ENCODE results near the gene PTCD3.

Gene PTCD3

DNA sequence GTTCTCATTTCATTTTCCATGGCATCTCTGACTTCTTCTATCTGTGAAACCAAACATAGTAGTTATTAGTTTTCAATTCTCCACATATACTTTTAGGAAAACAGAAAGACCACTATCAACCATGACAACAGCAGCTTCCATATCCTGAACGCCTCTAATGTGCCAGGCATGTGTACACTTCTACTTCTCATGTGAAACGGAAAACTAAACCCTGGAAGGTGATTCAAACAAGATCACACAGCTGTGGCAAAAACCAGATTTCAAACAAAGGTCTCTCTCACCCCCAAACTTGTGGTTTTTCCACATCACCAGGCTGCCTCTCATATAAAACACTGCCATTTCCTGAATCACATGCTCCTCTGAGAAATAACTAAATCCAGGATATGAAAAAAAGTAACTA lies 41.8 kb downstream of the PTCD3 start:
- DNase-seq: no peak

DNA sequence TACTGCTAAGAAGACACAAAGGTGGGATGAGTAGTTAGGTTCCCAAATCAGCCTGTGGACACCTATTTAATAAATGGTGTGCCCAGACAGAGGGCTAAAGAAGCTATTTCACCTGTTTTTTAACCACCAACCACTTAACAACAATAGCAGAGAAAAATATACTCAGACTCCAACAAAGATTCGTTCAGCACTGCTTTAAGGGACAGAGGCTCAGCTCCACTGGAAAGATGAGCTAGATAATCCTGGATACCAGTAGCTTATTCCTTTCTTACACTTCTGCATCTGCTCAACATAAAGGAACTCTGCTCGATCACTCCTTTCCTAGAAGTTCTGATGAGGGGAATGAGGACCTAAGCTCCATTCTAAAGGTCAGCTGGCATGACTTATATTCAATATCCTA lies 44.5 kb downstream of the PTCD3 start:
- no peak for DNase-seq

DNA sequence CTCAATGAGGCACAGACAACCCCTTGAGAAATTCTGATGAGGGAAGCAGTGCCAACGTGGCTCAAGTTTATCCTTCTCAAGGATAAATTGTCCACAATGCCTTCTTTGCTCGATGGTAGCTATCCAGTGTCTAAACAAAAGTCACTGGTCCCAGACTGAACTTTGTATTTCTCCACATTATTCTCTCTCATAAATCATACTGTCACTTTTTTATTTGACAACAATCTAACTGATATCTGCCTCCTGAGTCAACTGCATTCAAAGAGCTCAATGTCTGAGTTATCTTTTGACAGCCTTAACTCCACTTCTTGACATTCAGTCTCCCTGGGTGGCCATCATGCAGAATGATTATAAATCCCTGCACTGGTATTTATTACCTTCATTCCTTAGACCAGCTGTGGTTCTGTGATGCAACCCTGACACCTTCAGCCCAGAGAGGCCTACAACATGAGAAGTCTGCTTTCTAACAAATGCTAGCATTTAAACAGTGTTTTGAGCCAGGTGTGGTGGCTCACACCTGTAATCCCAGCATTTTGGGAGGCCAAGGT lies 51.0 kb downstream of the PTCD3 start:
- DNase-seq: no peak

DNA sequence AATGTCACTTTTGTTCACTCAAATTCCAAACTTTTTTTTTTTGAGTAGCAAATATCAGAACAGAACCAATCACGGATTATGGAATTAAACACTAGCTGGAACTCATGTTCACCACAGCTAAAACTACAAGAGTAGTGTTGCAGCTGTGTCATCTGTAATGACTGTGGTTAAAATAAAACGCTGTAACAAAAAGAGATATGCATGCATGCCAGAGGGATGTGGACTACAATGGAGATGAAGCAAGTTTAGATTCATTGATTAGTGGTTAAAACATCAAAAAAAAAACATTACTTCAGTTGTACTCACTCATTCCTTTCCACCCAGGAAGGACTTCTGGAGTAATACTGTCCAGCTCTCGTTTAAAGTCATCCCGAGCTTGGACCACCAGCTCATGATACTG lies 52.3 kb downstream of the PTCD3 start:
- DNase-seq: no peak

DNA sequence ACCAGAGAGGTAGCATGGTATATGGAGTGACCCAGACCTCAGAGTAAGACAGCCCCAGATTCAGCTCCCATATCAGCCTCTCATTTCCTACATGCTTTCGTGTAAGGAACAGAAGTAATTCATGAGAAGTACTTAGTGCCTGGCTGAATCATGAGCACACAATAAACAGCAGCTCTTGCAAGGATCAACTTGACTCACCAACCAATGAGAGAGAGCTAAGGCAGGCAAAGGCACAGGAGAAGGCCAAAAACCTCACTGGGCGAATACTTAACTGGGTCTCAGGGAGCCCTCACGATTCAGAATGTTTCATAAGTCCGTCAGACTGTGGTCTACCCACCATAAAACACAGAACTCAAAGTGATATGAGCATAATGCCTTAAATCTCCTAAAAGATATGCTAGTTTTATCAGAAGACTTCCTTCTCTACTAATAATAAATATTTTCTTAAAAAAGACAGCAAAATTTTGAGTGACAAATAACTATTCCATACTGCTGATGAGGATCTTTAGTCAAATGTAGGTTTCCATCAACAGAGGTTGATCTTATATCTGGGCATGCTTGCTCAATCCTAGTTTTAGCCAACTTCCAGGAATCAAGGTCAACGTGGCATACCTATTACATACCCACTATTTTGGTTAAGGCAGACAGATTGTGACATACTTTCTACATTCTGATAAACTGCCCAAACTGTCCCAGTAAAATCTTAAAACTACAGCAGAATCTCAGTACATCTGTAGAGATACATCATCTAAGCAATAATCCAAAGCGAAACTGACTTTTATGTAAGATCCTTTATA lies 54.3 kb downstream of the PTCD3 start:
- no peak for DNase-seq

DNA sequence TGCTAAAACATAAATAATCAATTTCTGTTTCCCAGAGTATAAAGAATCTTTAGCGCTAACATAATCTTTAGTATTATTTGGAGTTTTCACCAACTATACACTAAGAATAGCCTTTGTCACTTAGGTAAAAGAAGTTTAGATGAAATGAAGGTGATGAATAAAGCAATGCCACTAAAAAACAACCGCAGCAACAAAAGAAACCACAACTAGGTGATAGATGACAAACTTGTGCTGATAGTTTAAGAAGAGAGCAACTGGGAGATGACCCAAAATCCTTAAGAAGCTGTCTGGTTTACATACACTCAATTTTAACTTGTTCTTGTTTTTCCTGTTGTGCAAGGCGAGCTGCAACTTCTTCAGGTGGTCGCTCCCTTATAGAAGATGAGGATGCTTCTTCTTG lies 64.4 kb downstream of the PTCD3 start:
- DNase-seq: no peak

DNA sequence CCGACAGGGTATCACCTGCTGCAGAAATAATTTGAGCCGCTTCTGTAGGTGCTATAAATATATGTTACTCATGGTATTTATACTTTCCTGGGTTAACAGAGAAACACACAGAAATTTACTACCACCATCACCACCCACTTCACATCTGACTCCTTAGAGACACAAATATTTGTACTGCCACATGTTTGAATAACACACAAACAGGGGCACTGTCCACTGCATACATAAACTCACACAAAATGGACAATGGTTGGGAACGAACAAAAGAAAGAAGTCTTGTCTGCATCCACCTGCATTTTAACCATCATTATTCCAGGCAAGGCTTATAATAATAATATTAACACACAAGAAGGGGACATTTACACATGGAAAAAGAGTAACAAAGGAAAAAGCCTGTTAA lies 65.3 kb downstream of the PTCD3 start:
- DNase-seq: no peak

DNA sequence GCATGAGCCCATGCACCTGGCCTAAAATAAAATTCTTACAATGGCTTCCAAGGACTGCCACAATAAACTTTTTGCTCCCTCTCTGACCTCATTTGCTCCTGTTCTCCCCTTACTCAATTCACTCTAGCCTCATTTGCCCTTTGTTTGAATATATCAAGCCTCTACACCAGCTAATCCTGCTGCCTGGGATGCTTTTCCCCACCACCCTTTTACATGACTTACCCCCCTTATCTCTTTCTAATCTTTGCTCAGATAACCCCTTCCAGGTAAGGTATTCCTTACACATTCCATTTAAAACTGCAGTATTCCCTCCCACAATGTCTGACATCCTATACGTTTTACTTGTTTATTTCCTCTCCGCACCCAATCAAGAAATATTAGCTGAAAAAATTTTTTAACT lies 66.6 kb downstream of the PTCD3 start:
- DNase-seq: no peak

DNA sequence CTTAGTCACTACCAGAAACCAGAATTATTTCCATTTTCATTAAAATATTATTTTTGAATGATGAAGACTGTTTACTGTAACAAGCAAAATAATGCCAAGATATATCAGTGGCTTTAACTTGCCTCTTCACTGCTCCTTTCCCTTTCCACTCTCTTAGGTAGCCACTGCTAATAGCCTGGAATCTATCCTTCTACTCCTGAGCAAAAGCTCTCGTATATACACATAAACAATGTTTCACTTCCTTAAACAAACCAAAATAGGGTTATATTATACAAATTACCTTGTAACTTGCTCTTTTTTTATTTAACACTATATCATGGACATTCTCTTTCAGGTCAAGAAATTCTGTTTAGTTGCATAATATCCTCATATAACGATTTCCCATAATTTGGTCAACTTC lies 68.4 kb downstream of the PTCD3 start:
- no peak for DNase-seq

DNA sequence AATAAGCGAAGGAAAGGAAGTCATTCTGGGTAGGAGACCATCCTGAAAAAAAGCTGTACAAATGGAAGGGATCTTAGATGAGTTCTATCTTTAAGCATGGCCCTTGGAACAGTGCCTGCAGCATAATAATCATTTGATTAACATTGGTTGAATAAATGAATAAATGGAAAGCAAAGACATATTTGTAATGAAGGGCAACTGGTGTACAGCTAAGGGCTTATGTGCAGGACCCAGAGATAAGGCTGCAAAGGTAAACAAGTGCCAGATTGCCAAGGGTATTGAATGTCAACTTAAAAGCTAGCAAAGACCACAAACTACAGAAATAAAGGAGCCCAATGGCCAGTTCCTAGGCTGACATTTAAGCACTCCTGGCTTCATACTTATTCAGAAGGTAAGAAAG lies 69.8 kb downstream of the PTCD3 start:
- DNase-seq: no peak

DNA sequence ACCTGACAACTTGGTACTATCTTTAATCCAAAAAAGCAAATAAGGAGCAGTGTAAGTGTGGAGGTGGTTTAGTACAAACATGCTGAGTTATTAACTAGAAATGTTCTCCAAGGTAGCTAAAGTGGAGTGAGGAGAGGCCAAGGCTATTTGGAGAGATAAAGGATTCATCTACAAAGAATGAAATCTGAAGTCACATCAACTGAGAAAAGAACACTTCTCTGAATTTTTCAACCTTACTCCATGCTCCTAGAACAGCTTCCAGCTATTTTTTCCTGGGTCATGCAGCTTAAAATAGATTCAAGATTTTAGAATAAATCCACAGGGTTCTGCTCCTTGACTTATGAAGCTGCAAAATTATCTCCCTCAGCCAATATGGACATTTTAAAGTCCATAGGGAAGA lies 70.6 kb downstream of the PTCD3 start:
- no peak for DNase-seq

DNA sequence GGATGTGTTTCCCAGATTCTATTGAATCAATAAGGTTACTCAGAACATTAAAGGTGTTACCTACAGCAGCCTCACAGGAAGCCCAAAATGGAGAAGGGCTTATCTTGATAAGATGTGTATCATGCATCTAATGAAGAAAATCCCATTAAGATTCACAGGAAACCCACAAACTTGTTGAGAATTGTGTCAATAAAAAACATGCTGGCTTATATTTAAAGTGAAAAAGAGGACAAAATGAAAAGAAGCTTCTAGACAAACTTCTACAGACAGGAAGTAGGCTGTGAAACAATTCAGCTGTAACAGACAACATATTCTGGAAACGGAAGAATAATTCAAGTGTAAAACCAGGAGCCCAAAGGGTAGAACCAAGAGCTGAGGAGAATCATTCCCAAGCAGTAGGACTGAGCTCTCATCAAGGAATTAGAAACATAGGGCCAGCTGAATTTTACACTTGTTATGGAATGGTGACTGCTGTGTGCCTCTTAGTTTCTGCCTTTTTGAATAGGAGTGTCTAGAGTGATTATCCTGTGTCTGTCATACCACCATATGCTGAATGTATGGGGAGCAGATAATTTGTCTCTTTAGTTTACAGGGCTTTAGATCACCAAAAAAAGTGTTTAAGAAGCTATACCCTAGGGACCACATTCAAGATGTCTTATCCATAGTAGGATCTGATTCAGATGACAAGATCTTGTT lies 79.6 kb downstream of the PTCD3 start:
- no peak for DNase-seq

DNA sequence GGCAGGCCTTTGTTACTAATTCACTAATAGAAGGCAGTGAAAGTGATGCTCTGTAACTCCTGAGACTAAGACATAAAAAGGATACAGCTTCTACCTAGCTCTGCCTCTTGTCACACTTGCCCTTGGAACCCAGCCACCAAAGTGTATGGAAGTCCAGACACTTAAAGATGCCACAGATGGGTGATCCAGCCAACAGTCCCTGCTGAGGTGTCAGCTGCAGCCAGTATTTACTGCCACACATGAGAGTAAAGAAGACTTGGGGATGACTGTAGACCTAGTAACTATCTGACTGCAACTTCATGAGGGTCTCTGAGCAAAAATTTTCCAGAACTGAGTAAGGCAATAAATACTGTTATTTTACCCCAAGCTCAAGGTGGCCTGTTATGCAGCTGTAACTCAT lies 80.4 kb downstream of the PTCD3 start:
- no peak for DNase-seq

DNA sequence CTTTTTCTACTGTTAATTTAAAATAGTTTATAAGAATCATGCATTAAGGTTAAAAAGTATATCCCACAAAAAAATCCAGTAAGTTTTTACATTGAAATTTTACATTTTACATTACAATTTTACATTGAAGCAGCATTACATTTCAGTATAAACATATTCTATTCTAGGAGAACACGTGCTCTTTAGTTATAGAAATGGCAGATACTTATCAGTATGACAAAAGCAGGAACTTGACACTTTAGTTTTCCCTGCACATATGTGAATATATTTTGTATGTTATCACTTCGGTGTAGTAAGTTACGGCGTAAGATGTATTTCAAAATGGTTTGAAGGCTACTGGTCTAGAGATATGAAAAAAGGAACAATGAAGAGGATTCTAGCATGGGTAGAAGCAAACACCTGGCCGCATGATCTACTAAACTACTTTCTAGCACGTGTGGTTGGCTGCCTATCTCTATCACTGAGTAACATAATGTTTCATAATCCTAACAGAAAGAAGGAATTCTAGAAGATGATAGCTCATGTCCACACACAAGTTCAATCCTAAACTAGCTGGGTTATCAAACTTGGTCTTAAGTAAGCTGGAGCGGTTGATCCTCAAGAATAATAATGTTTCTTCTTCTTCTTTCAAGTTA lies 83.9 kb downstream of the PTCD3 start:
- DNase-seq: no peak
